ENCODE results near the gene WWOX.

WWOX gene

DNA sequence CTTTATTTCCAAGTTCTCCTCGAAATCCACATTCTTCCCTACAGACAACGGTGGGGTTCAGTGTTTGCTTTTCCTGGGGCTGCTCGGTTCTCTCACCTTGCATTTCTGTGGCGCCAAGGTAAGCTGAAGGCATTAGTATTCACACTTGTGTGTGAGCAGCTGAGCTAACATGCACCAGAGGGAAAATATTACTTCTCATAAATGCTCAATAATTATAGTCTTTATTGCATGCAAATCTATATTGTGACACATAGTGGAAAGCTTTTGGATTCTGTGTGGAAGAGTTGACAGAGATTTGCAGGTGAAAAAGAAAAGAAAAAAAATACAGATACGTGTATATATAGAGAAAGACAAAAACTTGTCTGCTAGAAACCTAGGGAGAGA is 1089.3 kb downstream of the WWOX start:
- no peak for DNase-seq (ENCODE audit: low read depth)
- TF ChIP-seq, protein P1, sequence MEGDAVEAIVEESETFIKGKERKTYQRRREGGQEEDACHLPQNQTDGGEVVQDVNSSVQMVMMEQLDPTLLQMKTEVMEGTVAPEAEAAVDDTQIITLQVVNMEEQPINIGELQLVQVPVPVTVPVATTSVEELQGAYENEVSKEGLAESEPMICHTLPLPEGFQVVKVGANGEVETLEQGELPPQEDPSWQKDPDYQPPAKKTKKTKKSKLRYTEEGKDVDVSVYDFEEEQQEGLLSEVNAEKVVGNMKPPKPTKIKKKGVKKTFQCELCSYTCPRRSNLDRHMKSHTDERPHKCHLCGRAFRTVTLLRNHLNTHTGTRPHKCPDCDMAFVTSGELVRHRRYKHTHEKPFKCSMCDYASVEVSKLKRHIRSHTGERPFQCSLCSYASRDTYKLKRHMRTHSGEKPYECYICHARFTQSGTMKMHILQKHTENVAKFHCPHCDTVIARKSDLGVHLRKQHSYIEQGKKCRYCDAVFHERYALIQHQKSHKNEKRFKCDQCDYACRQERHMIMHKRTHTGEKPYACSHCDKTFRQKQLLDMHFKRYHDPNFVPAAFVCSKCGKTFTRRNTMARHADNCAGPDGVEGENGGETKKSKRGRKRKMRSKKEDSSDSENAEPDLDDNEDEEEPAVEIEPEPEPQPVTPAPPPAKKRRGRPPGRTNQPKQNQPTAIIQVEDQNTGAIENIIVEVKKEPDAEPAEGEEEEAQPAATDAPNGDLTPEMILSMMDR (IDR thresholded peaks at IDR 0.05; ENCODE audit: insufficient read depth, low read depth, low read length, missing control alignments): no peak
- H3K4me3 ChIP-seq (ENCODE audit: low read length): no peak overlapping the region

DNA sequence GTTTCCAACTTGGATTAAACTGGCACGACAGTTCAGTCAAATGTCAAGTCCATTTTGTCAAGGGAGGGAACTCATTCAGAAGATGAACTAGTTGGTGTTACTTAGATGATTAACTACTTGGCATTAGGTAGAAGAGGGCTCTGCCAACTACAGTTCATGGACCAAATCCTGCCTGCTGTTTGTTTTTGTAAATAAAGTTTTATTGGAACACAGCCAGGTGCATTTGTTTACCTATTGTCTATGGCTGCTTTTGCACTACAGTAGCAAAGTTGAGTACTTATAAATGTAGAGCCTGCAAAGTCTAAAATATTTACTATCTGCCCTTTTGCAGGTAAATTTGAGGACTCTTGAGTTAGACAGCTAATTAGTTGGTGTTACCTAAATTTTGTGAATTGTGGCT is 1091.1 kb downstream of the WWOX start:
- TF ChIP-seq, protein P1 (IDR thresholded peaks at IDR 0.05; ENCODE audit: insufficient read depth, low read depth, low read length, missing control alignments): no peak

DNA sequence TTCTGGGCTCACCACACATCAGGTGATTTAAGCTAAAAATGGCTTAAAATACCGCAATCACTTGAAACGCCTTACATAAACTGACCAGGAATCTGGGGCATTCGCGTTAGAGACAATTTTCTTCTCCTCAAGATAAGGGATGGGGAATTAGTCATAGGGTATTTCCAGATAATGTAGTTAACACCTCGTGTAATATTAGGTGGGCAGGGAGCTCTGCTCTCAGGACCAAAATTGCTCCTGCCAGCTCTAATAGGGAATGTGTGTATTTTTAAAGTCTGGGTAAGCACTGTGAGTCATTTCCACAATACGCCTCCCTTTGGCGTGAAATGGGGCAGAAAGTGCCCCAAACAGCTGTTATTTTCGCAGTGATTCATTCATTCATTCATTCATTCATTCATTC is 1092.5 kb downstream of the WWOX start:
- TF ChIP-seq, protein P1 (IDR thresholded peaks at IDR 0.05; ENCODE audit: insufficient read depth, low read depth, low read length, missing control alignments): no peak
- no peak for DNase-seq (ENCODE audit: low read depth)
- no peak overlapping the region for H3K4me3 ChIP-seq (ENCODE audit: low read length)

More for the DNA sequence above, 1091.1 kb downstream of the WWOX start:
- no peak for DNase-seq (ENCODE audit: low read depth)
- H3K4me3 ChIP-seq (ENCODE audit: low read length): no peak overlapping the region

DNA sequence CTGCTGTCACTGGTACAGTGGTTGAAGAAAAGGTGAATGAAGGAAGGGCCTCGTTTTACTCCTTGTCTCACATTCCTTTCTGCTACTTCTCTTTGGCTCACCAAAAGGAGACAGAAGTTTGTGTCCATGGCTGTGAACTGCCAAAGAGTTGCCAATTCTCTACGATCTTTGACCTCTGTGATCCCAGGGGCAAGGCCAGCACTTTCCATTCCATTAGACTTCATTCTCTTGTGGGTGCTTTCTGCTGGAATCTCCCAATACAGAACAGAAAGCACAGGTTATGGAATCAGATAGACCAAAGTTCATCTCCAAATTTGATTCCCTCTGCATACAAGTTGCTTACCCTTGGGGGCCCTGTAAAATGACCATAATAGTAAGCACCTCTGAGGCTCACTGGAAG is 1093.5 kb downstream of the WWOX start:
- DNase-seq (ENCODE audit: low read depth): no peak
- H3K4me3 ChIP-seq (ENCODE audit: low read length): no peak overlapping the region
- TF ChIP-seq, protein P1 (IDR thresholded peaks at IDR 0.05; ENCODE audit: insufficient read depth, low read depth, low read length, missing control alignments): no peak

DNA sequence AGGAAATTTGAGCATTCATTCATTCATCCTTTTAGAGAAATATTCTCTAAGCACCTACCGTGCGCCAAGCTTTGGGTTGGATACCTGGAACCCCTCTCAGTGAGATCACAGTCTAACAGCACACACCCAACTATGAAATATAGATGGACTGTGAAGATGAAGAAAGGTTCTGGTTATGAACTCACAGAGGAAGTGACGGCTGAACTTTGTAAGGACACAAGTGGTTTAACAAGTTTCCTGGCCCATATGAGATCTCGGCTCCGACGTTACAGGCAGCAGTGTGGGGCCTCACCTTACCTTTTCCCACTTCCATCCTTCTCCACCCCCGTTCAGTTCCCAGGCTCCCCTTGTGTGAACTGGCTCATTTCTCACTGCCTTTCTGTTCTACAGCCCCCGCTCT is 1094.8 kb downstream of the WWOX start:
- DNase-seq (ENCODE audit: low read depth): no peak
- TF ChIP-seq, protein P1 (IDR thresholded peaks at IDR 0.05; ENCODE audit: insufficient read depth, low read depth, low read length, missing control alignments): no peak
- no peak overlapping the region for H3K4me3 ChIP-seq (ENCODE audit: low read length)

DNA sequence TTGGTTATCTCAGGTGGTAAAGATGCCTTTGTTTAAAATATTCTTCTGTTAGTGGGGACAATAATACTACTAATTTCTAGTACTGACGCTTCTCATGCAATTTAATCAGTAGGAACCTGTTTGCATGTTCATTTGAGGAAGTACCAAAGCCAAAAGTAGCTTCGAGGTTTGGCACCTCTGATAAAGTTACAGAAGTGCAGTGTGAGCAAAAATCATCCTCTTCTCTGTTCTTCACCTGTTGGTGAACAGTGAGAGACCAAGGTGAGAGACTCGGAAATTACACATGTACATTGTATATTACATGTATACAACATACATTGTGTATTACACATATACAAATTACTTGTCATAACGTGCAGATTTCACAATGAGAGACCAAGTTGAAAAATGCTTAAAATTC is 1096.5 kb downstream of the WWOX start:
- no peak overlapping the region for H3K4me3 ChIP-seq (ENCODE audit: low read length)
- TF ChIP-seq, protein P1 (IDR thresholded peaks at IDR 0.05; ENCODE audit: insufficient read depth, low read depth, low read length, missing control alignments): no peak
- no peak for DNase-seq (ENCODE audit: low read depth)

DNA sequence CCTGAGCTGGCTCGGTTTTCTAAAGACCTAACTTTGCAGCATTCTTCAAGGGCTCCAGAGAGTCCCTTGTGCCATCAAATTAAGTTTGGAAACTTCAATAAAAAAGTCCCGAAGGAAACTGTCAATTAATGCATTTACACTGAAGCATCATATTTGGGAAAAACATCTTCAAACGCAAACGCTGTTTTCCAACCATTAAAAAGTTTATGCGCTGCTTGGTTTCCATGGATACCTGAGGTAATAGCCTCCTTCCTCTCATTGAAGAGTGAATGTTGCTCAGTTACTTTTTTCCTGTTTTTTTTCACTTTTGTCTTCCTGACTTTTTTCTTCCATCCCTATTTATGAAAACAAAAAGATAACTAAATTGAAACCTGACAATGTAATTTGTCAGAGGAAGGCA is 1102.0 kb downstream of the WWOX start:
- no peak overlapping the region for H3K4me3 ChIP-seq (ENCODE audit: low read length)
- no peak for DNase-seq (ENCODE audit: low read depth)
- TF ChIP-seq, protein P1 (IDR thresholded peaks at IDR 0.05; ENCODE audit: insufficient read depth, low read depth, low read length, missing control alignments): no peak

All from epithelial cell of esophagus (primary cell).